Activated T-helper 1 cell treated with anti-CD3 and anti-CD28 coated beads, Interleukin-2, amount 50 U/mL, for 16 hours (primary cell): ENCODE data around the gene ACP4.
"Not testable (repeated sequence)": the region's sequence is repeated elsewhere in the genome, so short reads cannot be mapped to it uniquely, and the experiment has no call there.

Experiments used
- DNase-seq, 2 donors: peaks; one replicate each; pipeline ENCODE4 v3.0.0-alpha.2; 2020; ENCODE audit warnings: low read depth in 1 of 2, low spot score in 1 of 2

Gene ACP4

GRCh38 chr19:50796634-50797428 lies 6.6 kb downstream of the ACP4 start:
- no peak for DNase-seq

- no peak for DNase-seq
These were observed 7.2 kb downstream of the ACP4 start for GRCh38 chr19:50797429-50797780.

- DNase-seq: no peak
These were observed 7.8 kb downstream of the ACP4 start for GRCh38 chr19:50797781-50798658.

- no peak for DNase-seq
These were observed 8.7 kb downstream of the ACP4 start for GRCh38 chr19:50798659-50799546.

GRCh38 chr19:50799547-50799851 lies 9.3 kb downstream of the ACP4 start:
- no peak for DNase-seq

GRCh38 chr19:50801107-50801506 lies 10.9 kb downstream of the ACP4 start:
- DNase-seq: no peak

GRCh38 chr19:50803633-50804419 lies 13.6 kb downstream of the ACP4 start:
- no peak for DNase-seq

- peak; percentile 86 to 95 for DNase-seq
These were observed 14.4 kb downstream of the ACP4 start for GRCh38 chr19:50804420-50805272.

GRCh38 chr19:50808856-50809255 lies 18.6 kb downstream of the ACP4 start:
- no peak for DNase-seq

- not testable (repeated sequence) for DNase-seq
These were observed 21.5 kb downstream of the ACP4 start for GRCh38 chr19:50811622-50812238.

- DNase-seq: no peak
These were observed 22.3 kb downstream of the ACP4 start for GRCh38 chr19:50812474-50812873.

GRCh38 chr19:50814883-50815282 lies 24.7 kb downstream of the ACP4 start:
- no peak for DNase-seq

GRCh38 chr19:50815439-50815838 lies 25.2 kb downstream of the ACP4 start:
- no peak for DNase-seq

- no peak for DNase-seq
These were observed 28.0 kb downstream of the ACP4 start for GRCh38 chr19:50817941-50818858.

GRCh38 chr19:50818859-50819472 lies 28.8 kb downstream of the ACP4 start:
- DNase-seq: no peak

- no peak for DNase-seq
These were observed 29.4 kb downstream of the ACP4 start for GRCh38 chr19:50819636-50820035.

- DNase-seq: no peak
These were observed 29.9 kb downstream of the ACP4 start for GRCh38 chr19:50820086-50820485.
